ENCODE data around the gene BYSL.
A peak's percentile ranks its signal among the peaks of the same experiment; 100 is the strongest.

GRCh38 chr6:41936073-41936837 lies 15.0 kb downstream of the BYSL start:
- TF ChIP-seq, protein P1, sequence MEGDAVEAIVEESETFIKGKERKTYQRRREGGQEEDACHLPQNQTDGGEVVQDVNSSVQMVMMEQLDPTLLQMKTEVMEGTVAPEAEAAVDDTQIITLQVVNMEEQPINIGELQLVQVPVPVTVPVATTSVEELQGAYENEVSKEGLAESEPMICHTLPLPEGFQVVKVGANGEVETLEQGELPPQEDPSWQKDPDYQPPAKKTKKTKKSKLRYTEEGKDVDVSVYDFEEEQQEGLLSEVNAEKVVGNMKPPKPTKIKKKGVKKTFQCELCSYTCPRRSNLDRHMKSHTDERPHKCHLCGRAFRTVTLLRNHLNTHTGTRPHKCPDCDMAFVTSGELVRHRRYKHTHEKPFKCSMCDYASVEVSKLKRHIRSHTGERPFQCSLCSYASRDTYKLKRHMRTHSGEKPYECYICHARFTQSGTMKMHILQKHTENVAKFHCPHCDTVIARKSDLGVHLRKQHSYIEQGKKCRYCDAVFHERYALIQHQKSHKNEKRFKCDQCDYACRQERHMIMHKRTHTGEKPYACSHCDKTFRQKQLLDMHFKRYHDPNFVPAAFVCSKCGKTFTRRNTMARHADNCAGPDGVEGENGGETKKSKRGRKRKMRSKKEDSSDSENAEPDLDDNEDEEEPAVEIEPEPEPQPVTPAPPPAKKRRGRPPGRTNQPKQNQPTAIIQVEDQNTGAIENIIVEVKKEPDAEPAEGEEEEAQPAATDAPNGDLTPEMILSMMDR (conservative IDR thresholded peaks at IDR 0.05; ENCODE audit: low read length): peak; percentile 86
- no peak for TF ChIP-seq EZH2phosphoT487 (IDR thresholded peaks at IDR 0.05; ENCODE audit: borderline replicate concordance, low read depth, low read length)
